HG03378 (cell line): ENCODE results near the gene CYLD.

Source experiments
- ATAC-seq: cut with Tn5 transposase; IDR thresholded peaks from one replicate; pipeline ENCODE4 v1.9.1; 2021; ENCODE audit warnings: mild to moderate bottlenecking, moderate library complexity; ENCODE audit not compliant: unreplicated experiment

CYLD gene

GRCh38 chr16:50737420-50737959 lies 4.4 kb upstream of the CYLD start:
- no peak for ATAC-seq

- ATAC-seq: no peak
Observed at GRCh38 chr16:50739031-50739430, 2.9 kb upstream of the CYLD start.

- ATAC-seq: no peak
Observed at GRCh38 chr16:50740736-50741135, 1.1 kb upstream of the CYLD start.

GRCh38 chr16:50741225-50741780 lies 583 bp upstream of the CYLD start:
- peak; percentile 16 for ATAC-seq

GRCh38 chr16:50742576-50743200 lies 802 bp downstream of the CYLD start:
- no peak for ATAC-seq

DNA sequence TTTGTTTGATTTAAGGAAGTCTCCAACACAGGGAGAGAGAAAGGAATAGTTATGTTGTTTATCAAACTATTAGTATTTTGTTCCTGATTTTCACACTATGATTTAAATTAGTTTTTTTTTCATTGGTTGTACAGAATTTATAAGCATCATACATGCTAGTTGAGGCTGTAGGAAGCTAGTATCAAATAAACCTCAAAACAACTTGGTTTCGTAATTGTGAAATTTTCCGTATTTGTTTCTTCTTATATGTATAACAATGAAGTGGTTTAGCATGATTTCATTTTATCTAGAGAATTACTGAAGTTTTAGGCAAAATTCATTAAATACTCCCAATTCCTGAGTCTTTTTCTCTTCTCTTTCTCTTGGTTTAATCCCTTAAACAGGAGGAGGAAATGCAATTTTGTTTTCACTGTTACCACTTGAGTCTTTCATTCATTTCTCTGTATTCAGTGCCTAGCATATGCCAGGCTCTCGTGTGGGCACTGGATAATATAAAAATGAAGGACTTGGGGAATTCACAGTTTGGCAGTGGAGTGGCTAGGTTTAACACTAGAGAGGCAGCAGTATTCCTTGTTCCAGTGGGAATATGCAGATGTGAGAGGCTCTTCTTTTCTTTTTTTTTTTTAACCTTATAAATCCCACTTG lies 1.8 kb downstream of the CYLD start:
- ATAC-seq: no peak

GRCh38 chr16:50744881-50745280 lies 3.0 kb downstream of the CYLD start:
- ATAC-seq: no peak

- ATAC-seq: no peak
Observed at GRCh38 chr16:50745940-50746339, 4.1 kb downstream of the CYLD start.

- ATAC-seq: peak; percentile 66
Observed at GRCh38 chr16:50747207-50747956, 5.5 kb downstream of the CYLD start.

DNA sequence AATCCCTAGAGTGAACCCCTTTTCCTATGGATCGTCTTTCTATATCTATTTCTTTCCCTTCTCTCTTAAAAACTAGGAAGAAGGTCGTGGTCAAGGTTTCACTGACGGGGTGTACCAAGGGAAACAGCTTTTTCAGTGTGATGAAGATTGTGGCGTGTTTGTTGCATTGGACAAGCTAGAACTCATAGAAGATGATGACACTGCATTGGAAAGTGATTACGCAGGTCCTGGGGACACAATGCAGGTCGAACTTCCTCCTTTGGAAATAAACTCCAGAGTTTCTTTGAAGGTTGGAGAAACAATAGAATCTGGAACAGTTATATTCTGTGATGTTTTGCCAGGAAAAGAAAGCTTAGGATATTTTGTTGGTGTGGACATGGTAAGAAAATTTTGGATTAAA lies 9.6 kb downstream of the CYLD start:
- no peak for ATAC-seq

GRCh38 chr16:50752471-50753235 lies 10.8 kb downstream of the CYLD start:
- no peak for ATAC-seq

DNA sequence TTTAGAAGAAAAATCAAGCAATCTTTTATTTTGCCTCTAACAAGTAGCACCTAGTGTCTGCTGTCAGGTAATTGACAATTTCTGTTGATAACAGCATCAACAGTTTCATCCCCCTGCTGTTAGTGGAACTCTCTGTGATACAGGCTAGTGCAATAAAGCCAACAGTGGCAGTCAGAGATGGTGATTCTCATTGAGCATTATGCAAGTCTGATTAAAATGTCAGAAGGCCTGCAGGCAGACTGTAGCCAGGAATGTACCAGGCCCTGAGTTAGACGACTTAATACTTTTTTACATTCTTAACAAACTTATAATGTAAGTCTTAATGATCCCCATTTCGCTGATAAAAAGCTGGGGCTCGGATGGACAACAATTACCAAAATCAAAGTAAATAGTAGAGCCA lies 14.6 kb downstream of the CYLD start:
- no peak for ATAC-seq

GRCh38 chr16:50761267-50761666 lies 19.4 kb downstream of the CYLD start:
- ATAC-seq: no peak

DNA sequence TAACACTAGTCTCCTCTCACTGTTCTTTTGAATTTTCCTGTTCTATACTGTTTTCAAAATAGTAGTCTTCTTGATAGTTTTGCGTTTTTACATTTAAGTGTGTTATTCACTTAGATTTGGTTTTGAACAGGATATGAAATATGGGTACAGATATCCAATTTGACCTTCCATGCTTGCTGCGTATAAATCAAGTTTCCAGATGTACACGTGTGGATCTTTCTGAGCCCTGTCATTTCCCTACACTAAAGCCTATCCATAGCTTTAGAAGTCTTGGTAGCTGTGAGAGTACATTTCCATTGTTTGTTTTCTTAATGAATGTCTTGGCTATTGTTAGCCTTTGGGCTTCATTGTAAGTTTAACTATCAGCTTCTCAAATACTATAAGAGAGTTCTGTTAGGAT lies 20.4 kb downstream of the CYLD start:
- ATAC-seq: no peak

DNA sequence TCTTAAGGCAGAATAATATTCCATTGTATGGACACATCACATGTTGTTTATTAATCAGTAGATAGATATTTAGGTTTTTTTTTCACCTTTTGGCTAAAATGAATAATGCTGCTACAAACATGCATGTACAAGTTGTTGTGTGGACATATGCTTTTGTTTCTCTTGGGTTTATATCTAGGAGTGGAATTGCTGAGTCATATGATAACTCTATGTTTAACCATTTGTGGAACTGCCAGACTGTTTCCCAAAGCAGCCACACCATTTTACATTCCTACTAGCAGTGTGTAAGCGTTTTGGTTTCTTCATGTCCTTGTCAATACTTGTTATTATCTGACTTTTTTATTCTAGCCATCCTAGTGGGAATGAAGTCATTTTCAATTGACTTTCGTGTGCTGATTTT lies 21.3 kb downstream of the CYLD start:
- ATAC-seq: no peak

- no peak for ATAC-seq
Observed at GRCh38 chr16:50765260-50765659, 23.4 kb downstream of the CYLD start.

GRCh38 chr16:50765861-50766260 lies 24.0 kb downstream of the CYLD start:
- ATAC-seq: no peak

- no peak for ATAC-seq
Observed at GRCh38 chr16:50767197-50767596, 25.3 kb downstream of the CYLD start.

- ATAC-seq: no peak
Observed at GRCh38 chr16:50771366-50771765, 29.5 kb downstream of the CYLD start.

- ATAC-seq: no peak
Observed at GRCh38 chr16:50774405-50774804, 32.5 kb downstream of the CYLD start.

DNA sequence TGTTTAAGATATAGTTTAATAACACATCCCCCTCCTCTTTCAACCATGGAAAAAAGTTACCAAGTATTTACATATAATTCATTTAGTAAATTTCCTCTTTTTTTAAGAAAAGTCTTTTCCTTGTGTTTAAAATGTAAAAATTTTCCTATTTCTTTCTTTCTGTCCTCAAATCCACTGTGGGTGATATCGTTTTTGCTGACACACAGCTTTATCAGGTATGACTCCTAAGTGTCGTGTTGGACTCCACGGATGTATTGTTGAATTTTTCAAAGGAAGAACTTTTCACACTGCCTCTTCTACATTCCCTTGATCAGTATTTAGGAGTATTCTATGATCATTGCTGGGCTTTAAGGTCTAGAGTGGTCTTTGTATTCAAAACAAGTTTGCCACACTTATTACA lies 33.1 kb downstream of the CYLD start:
- ATAC-seq: no peak
